Embryonic facial prominence (tissue), 1 donor: ENCODE results near the gene HS3ST4.
"Not testable (repeated sequence)": the region's sequence is repeated elsewhere in the genome, so short reads cannot be mapped to it uniquely, and the experiment has no call there.

Source experiments
- DNase-seq: peaks from one replicate; pipeline ENCODE4 v3.0.0-alpha.2; 2016; ENCODE audit errors: extremely low spot score

HS3ST4 gene

DNA sequence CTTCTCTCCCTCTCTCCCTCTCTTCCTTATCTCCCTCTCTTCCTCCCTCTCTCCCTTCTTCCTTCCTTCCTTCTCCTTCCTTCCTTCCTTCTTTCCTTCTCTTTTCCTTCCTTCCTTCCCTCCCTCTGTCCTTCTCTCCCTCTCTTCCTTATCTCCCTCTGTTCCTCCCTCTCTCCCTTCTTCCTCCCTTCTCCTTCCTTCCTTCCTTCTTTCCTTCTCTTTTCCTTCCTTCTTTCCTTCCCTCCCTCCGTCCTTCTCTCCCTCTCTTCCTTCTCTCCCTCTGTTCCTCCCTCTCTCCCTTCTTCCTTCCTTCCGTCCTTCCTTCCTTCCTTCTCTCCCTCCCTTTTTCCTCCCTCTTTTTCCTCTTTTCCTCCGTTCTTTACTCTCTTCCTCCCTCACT, 38.6 kb downstream of the HS3ST4 start:
- DNase-seq: no peak

DNA sequence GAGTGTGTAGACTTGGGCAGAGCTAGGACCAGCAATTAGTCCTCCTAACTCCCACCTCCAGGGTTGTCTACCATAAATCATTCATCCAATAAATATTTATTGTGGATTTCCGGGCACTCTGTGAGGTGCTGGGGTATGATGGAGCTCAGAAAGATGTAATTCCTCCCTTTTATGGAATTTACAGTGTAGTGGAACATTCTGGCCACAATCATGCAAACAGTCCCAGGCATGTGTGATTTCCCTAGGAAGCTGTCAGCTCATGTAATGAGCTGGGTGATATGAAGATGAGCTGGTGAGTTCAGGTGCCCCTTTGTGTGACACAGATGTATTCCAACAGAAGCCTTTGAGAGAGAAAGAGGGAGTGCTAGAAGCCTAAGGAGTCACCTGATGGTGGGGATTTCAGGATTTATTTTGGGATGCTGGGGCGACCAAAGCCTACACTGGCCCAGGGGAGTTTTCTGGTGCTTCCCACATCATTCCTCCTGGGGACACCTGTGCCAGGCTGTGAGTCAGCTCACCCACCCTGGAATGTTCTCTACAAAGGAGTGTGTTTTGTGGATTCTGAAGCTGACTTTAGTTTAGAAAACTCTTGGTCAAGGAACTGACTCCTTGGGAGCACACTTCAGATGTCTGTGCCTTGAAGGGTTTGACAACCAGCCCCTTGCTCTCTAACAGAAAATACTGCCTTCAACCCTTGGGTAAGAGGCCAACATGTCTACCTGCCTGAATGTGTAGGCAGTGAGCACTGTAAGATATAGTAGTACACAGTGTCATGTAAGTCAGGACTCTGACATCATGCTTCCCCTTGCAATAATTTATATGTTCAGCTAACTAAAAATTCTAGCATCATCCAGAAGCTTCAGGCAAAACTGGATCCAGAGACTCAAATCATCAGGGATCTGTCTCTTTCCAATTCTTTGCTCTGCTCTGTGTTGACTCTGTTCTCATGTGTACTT, 42.9 kb downstream of the HS3ST4 start:
- DNase-seq: no peak

DNA sequence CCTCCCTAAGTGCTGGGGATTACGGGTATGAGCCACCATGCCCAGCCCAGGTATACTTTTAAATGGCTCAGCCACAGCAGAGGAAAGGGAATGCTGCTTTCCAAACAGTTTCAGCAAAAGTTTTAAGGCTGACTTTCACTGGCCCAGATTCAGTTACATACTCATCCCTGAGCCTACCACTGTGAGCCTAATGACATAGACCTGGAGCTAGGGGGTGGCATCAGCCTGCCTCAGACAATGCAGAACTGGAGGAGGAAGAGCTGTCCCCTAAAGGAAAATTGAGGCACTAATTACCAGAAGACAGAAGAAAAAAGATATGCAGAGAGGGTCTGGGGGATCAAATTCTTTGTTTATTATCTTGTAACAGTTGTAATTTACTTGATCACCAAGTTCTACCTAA, 43.9 kb downstream of the HS3ST4 start:
- no peak for DNase-seq

DNA sequence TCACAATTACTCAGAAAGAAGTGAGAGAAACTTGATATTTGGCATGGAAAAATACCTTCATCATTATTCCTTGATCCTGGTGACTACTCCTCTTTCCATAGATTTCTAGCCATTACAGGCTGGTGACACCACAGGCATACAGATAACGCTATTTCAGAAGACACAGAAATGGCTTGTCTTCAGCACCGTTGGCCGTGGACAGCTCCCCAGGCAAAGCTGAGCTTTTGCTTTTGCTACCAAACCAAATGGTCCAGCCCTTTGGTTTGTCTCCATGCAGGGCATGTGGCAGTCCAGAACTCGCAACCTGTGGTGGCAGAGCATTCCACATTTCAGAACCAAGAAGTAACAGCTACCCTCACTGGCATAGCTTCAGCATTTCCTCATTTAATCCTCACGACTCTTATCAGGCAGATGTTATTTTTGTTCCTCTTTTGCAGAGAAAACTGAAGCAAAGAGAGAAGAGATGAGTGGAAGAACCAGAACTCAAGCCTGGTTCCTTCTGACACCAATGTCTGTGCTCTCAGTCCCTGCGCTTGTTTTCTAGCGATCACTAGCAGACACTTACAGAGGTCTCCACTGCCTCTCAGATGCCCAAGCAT, 55.5 kb downstream of the HS3ST4 start:
- DNase-seq: no peak

DNA sequence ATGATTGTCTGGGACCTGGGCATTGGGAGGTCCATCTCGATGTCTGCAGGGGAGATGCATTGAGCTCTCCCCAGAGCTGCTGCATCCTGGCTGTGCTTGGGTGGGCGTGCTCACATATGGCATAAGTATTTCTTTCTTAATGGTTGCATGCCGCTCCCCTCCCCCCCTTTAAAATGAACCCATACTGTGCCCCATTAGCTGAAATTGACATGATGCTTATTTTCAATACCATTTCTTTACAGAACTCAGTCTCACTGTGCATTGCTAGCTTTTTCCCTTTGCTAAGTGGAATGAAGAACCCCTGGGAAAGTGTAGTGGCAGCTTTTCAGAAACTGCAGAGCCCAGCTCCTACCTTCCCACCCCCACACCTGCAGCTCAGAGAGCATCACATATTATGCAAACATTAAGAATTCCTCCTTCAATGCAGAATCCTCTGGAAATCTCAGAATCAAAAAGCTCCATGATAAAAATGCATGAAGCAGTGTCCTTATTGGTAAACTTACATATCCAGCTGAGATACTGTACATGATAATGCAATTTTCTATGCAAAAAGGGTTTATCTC, 56.4 kb downstream of the HS3ST4 start:
- no peak for DNase-seq

DNA sequence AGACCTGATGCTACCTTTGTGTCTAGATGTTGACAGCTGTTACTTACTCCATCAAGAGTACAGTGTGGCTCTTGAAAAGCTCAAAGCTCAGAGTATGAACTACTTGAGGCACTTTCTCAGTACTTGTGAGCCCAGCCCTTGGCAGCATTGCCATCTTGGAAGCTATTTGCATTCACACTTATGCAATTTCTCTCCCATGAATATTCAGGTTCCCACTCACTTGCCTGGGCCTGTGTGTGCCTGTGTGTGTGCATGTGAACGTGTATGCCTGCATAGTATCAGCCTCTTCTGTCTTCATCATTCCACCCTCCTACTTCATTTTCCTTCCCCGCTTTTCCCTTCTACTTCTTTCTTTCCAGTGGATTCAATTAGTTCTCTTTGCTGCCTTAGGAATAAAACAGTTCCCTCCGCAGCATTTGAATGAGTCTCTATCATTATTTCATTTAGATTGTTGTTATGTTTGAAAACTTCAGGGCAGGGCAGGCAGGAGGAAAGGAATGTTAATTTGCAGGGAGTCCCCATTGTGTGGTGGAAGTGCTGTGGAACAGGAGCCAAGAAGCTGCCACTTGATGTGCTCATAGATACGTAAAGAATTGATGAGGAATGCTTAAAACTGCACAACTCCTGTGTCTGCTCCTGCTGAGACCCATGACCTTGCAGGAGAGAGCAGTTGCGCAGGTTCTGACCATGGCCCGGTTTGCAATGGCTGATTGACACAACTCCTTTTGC, 58.9 kb downstream of the HS3ST4 start:
- DNase-seq: no peak

DNA sequence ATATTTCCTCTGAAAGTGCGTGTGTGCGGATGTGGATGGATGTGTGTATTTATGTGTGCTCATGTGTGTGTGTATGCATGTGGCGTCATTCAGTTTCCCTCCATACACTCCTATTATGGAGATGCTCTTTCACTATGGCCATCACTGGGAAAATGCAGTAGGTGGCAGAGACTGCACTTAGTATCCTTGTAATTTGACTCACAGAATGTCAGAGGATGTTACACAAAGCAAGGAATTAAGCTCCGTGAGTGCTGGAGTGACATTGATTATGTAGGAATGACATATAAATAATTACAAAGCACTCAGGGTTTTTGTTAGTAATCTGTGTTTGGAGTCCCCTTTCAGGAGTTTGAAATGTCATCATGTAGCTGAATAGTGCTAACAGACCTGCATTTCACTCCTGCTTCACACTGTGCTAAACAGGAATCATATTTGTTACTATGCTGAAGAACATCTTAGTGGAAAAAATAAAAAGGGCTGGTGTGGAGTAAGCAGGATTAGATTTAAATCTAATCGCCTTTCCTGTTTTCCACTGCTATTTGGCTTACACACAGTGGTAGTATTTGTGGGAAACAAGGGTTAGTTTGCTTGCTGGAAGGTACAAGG, 59.6 kb downstream of the HS3ST4 start:
- no peak for DNase-seq

DNA sequence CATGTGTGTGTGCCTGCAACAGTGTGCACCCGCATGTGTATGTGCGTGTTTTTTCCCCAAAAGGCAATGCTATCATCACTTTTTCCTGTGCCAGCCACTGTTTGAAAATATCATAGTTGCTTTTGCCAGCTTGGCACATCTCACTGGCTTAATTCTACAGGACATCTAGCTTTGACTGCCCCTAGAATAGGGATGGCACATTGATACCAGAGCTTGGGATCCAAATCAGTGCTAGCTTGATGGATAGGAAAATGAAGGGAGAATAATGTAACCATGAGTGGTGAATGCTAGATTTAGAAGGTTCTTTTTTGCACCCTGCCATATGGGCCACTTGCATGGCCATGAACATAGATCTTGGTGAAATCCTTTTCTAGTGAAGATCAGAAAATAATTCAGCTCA, 72.7 kb downstream of the HS3ST4 start:
- DNase-seq: no peak

DNA sequence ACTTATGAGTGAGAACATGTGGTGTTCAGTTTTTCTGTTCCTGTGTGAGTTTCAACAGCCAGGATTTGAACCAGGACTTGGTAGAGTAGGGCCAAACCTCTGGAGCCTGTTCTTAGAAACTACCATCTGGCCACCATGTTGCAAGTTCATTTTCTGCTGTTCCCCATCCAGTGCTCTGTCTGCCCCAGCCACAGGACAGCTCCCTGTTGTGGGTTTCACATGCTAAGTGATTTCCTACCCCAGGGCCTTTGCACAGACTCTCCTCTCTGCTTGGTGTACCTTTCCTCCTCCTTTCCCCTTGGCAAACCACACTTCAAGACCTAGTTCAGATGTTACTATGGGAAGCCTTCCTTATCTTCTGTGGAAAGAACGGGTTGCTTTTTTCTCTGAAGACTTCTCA, 79.5 kb downstream of the HS3ST4 start:
- no peak for DNase-seq

DNA sequence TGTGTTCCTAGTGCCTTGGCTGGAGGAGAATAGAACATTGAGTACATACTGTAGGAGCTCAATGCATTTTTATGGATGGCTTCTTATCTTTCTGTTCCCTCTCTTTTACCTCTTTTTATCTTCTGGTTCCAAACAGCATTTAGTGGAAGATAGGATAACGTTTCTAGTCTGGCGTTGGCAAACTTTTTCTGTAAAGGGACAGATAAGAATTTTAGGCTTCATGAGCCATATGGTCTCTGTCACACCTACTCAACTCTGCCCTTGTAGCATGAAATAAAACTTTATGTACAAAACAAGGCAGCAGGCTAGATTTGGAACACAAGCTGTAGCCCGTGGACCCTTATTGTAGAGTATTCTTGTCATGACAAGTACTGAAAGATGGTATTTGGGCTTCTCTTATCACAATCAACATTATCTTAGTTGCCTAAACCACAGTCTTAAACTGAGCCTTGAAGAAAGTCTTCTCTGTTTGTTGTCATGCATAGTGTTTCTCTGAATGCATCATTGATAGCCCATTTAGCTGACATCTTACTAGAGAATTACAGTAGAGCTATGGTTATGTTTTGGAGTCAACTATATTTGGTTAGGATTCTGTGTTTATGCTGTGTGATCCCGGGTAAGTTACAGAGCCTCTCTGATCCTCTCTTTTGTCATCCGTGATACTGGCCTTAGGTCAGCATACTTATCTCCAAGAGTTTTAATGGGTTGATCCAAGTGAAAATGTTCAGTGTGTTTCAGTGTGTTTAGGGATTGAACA, 80.2 kb downstream of the HS3ST4 start:
- no peak for DNase-seq

DNA sequence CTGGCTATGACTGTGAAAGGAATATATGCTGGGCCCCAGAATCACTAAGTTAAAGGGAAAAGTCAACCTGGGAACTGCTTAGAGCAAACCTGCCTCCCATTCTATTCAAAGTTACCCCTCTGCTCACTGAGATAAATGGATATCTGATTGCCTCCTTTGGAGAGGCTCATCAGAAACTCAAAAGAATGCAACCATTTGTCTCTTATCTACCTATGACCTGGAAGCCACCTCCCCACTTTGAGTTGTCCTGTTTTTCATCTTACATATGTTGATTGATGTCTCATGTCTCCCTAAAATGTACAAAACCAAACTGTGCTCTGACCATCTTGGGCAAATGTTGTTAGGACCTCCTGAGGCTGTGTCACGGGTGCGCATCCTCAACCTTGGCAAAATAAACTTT, 84.5 kb downstream of the HS3ST4 start:
- DNase-seq: not testable (repeated sequence)

DNA sequence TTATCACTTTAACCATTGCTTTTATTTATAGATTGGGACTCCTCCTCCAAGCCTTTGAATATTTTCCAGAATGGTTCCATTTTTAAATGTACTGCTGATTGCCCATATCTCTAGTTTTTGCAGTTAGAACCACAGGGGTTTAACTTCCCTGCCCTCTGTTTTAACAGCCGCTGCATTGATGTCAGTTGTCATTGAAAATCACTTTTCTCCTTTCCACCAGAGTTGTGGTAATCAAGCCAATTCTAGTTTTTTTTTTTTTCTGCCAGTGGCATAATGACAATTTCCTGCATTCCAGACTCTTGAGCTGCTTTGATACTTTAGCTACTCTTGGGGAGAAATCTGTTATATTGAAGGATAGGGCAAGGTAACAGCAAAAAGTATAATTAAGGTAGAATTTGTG, 91.5 kb downstream of the HS3ST4 start:
- no peak for DNase-seq

DNA sequence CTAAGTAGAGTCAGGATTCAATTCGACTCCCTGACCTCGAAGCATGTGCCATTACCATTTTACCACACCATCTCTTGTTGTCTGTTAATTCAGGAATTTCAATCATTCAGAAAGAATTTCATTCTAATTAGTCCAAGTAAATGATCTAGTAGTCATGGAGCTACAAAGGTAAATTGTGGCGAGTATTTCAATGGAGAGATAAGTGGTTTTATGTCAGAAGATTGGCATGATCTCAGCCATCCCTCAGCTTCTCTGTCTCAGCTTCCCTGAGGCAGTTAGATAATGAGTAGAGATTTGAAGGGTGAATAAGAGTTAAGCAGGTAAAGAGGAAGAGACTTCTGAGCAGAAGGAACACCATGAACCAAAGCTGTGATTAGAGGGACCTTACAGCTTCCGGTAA, 93.6 kb downstream of the HS3ST4 start:
- DNase-seq: no peak

DNA sequence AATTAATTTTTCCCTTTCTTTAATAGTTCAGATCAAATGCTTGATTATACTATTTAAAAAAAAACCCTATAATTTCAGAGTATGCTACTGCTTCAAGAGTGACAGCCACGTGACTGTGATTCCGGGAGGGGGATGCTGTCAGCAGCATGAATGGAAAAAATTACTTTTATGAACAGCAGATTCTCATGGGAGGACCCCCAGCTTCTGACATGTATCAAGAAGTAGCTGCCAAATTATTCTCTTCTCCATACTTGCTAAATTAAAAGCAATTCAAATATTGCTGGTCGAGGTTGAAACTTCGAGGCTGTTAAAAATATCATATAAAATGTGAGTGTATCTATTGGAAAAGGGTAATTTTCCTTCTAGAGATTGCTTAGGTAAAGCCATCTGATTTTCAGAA, 95.0 kb downstream of the HS3ST4 start:
- no peak for DNase-seq

DNA sequence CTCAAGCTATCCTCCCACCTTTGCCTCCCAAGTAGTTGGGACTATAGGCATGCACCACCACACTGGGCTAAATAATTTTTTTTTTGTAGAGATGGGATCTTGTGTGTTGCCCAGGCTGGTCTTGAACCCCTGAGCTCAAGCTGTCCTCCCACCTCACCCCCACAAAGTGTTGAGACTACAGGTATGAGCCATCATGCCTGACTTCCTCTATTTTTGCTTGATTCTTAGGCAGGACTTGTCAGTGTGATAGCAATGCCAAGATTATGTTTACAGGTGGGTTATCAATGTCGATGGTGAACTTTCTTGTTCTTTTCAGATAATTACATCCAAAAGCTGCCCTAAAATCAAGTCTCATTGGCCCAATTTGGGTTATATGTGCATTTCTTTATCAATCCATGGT, 96.9 kb downstream of the HS3ST4 start:
- no peak for DNase-seq

DNA sequence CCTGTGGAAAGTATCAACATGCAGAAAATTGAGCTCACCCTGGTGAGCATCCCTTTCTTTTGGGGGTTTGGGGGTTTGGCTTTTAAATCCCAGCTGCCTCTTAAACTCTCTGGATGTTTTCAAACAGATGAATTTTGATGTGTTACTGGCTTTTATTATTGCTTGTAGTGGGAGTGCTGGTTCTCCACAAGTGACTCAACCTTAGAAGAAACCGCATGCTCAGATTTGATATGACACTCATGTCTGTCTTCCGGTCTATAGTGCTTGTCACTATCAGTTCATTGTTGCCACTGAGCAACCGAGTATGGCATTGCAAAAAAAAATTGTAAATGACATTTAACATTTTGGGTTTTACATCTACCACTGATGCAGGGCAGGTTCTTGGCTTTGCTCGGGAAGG, 104.5 kb downstream of the HS3ST4 start:
- no peak for DNase-seq

DNA sequence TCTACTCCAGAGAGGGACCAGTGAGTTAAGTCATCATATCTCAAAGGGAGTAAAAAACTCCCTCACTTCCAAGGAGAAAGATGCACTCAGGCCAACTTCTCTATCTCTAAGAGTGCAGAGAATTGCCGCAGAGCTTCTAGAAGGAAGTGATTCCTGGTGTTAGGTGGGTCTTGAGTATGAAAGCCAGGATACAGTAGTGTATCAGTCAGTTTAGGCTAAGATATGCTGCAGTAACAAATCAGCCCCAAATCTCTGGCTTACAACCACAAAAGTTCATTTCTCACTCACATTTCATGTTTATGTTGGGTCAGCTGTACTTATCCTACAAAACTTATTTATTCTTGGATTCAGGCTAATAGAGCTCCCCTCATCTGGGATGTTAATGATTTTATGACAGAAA, 106.3 kb downstream of the HS3ST4 start:
- DNase-seq: no peak

DNA sequence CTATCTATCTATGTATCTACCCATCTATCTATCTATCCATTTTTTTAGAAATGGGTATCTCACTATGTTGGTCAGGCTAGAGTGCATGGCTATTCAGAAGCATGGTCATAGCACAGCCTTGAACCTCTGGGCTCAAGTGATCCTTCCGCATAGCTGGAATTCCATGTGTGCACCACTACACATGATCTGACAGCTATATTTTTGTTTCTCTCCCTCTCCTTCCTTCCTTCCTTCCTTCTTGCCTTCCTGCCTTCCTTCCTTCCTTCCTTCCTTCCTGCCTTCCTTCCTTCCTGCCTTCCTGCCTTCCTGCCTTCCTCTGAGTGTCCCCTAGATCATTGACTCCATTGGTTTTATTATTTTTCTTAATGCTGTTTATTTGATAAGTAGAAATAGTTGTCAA, 108.1 kb downstream of the HS3ST4 start:
- DNase-seq: no peak

DNA sequence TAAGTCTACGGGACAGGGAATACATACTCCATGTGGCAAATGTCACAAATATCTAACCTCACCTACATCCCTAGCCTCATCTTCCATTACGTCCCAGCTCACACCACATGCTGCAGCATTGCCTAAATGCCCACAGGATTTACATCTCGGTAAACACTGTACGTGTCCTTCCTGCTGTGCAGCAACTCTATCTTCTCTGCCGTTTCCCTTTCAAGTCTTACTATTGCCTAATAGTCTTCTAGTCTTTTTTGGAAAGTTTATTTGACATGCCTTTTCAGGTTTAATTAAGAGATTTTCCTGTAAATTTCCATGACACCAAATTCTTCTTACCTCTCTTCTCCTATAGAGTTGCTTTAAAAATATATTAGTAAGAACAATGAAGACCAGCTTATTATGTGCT, 120.5 kb downstream of the HS3ST4 start:
- no peak for DNase-seq

DNA sequence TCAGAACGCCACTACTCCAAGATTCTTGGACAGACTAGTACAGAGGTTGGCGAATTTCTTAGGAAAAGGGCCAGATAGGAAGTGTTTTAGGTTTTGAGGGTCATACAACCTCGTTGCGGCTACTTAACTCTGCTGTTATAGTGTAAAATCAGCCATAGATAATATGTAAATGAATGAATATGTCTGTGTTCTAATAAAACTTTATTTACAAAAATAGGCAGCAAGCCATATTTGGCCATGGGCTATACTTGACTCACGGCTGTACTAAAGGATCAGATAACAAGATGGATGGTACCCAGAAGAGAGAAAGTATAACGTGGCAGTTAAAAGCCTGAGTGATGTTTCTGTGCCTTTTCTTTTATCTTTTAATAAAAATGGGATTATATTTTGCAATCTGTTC, 125.5 kb downstream of the HS3ST4 start:
- DNase-seq: no peak

DNA sequence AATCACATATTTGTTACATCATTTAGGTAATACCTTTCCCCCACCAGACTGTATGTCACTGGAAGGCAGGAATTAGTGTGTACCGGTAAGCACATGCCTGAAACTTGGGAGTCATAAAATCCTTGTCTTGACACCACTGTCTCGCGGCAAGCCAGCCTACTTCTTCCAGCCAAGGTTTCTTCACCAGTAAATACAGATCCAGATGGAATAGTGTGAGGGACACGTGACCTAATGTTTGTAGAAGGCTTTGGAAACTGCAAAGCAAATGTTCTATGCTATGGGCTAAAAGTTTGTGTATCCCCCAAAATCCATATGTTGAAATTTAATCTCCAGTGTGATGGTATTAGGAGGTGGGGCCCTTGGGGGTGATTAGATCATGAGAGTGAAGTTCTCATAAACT, 126.1 kb downstream of the HS3ST4 start:
- no peak for DNase-seq
